GM19239 (cell line): ENCODE measurements around the gene UQCC5.

Experiments
- DNase-seq: peaks from one replicate; pipeline ENCODE4 v3.0.0; 2011; ENCODE audit warnings: low spot score; ENCODE audit not compliant: insufficient read length
- FAIRE-seq: peaks from 2 replicates; lab custom pipeline; 2011; peaks lifted over from hg19 to GRCh38; lab: Jason Lieb, UNC

UQCC5 gene

GRCh38 chr3:52532838-52533622, 3.4 kb upstream of the UQCC5 start:
- peak; percentile 49 for DNase-seq

GRCh38 chr3:52533623-52534280, 2.7 kb upstream of the UQCC5 start, which contains the start of gene NT5DC2:
NT5DC2 (minus strand) TSS chr3:52533857; CDS start chr3:52533737, 120 bp downstream.
- FAIRE-seq (no peak), DNase-seq (peak; percentile 93)

More at GRCh38 chr3:52532838-52533622, 3.4 kb upstream of the UQCC5 start:
- no peak for FAIRE-seq

- FAIRE-seq (no peak), DNase-seq (peak; percentile 3)
These were observed 1.9 kb upstream of the UQCC5 start for GRCh38 chr3:52534281-52535183.

- DNase-seq (no peak), FAIRE-seq (peak; percentile 8)
These were observed 844 bp upstream of the UQCC5 start for GRCh38 chr3:52535411-52536111.

- no peak for FAIRE-seq
- DNase-seq: no peak
These were observed 365 bp upstream of the UQCC5 start for GRCh38 chr3:52536112-52536368.

GRCh38 chr3:52537165-52537620, 788 bp downstream of the UQCC5 start:
- DNase-seq: no peak
- FAIRE-seq: no peak

- no peak for FAIRE-seq
- DNase-seq: no peak
These were observed 1.5 kb downstream of the UQCC5 start for GRCh38 chr3:52537726-52538421.

GRCh38 chr3:52539010-52539653, 2.7 kb downstream of the UQCC5 start:
- no peak for FAIRE-seq
- no peak for DNase-seq

GRCh38 chr3:52541050-52541449, 4.6 kb downstream of the UQCC5 start:
- FAIRE-seq (no peak), DNase-seq (no peak)

GRCh38 chr3:52544937-52545336, 8.5 kb downstream of the UQCC5 start:
- FAIRE-seq (no peak), DNase-seq (no peak)

GRCh38 chr3:52546111-52546901, 9.9 kb downstream of the UQCC5 start:
- DNase-seq (no peak), FAIRE-seq (no peak)

- DNase-seq (no peak), FAIRE-seq (peak; percentile 82)
These were observed 10.7 kb downstream of the UQCC5 start for GRCh38 chr3:52547143-52547542.

GRCh38 chr3:52551118-52551517, 14.7 kb downstream of the UQCC5 start:
- DNase-seq: no peak
- no peak for FAIRE-seq

GRCh38 chr3:52552089-52552488, 15.7 kb downstream of the UQCC5 start:
- no peak for DNase-seq
- no peak for FAIRE-seq

- DNase-seq (no peak), FAIRE-seq (no peak)
These were observed 17.8 kb downstream of the UQCC5 start for GRCh38 chr3:52554026-52554755.

- DNase-seq: no peak
- FAIRE-seq: no peak
These were observed 18.7 kb downstream of the UQCC5 start for GRCh38 chr3:52555056-52555455.
